NT2/D1 (cell line): ENCODE data around the gene AHDC1.

Experiments used
- SUZ12 ChIP-seq: IDR thresholded peaks from 2 replicates; pipeline ENCODE4 v1.6.1; 2011; ENCODE audit not compliant: insufficient read length, insufficient read depth; ENCODE audit errors: extremely low read depth
- YY1 ChIP-seq: IDR thresholded peaks from 2 replicates; pipeline ENCODE4 v1.6.1; 2011; ENCODE audit not compliant: insufficient read length, insufficient read depth
- ZNF274 ChIP-seq: IDR thresholded peaks from 2 replicates; pipeline ENCODE4 v1.6.1; 2011; ENCODE audit warnings: mild to moderate bottlenecking, low read depth, low read length

GRCh38 chr1:27496604-27497155, 107.3 kb downstream of the AHDC1 start:
- TF ChIP-seq ZNF274 (no peak), SUZ12 (no peak), YY1 (no peak)
